CD4-positive, alpha-beta memory T cell (primary cell): ENCODE data around the gene DDN. TPM values are rescaled to one million over a fixed set of nuclear protein-coding genes. Genes with fewer than 3 reads are reported as not detected.

Source experiments
- CTCF ChIA-PET: fragments of 350-600 bp; sonication (Branson Sonifier 250); formaldehyde crosslinking; loops from one replicate; lab custom pipeline; 2021; ENCODE audit warnings: inconsistent platforms; ENCODE audit not compliant: partially characterized antibody; lab: Charles Lee
- POLR2A ChIA-PET: fragments of 350-600 bp; sonication (Branson Sonifier 250); formaldehyde crosslinking; loops from one replicate; lab custom pipeline; 2021; ENCODE audit not compliant: partially characterized antibody; lab: Charles Lee
- DNase-seq, 5 donors: peaks; one replicate each; pipeline versions ENCODE4 v3.0.0 to v3.0.0-alpha.2; 2020 to 2022; ENCODE audit warnings: mixed read lengths in 1 of 5
- H3K27ac ChIP-seq: one replicate; pipeline ENCODE4 v1.7.0; 2013; ENCODE audit warnings: low read depth, low read length
- H3K27me3 ChIP-seq: 2 replicates; pipeline ENCODE4 v1.7.0; 2013; ENCODE audit warnings: mild to moderate bottlenecking, low read length, moderate library complexity; ENCODE audit not compliant: insufficient read depth
- H3K36me3 ChIP-seq: 2 replicates; pipeline ENCODE4 v1.7.0; 2013; ENCODE audit warnings: mild to moderate bottlenecking, low read length, moderate library complexity; ENCODE audit not compliant: insufficient read depth
- H3K4me1 ChIP-seq: 2 replicates; pipeline ENCODE4 v1.7.0; 2013; ENCODE audit warnings: mild to moderate bottlenecking, low read length, moderate library complexity; ENCODE audit not compliant: insufficient read depth
- H3K4me3 ChIP-seq, 2 donors: one replicate each; pipeline ENCODE4 v1.7.0; 2013; ENCODE audit warnings: low read length in 2 of 2, mild to moderate bottlenecking in 1 of 2
- H3K9me3 ChIP-seq, 2 donors: one replicate each; pipeline ENCODE4 v1.7.0; 2013; ENCODE audit warnings: low read length in 2 of 2, control low read depth in 1 of 2; ENCODE audit not compliant: control insufficient read depth in 1 of 2
- H3K27ac Mint-ChIP-seq, 7 donors: one replicate each; pipeline ENCODE4 v1.8.0; 2020 to 2021; ENCODE audit warnings: mixed read lengths in 7 of 7, mild to moderate bottlenecking in 6 of 7, inconsistent platforms in 3 of 7, moderate library complexity in 3 of 7
- H3K27me3 Mint-ChIP-seq, 2 donors: one replicate each; pipeline ENCODE4 v1.8.0; 2020 to 2021; ENCODE audit warnings: mixed read lengths in 2 of 2
- H3K36me3 Mint-ChIP-seq, 2 donors: one replicate each; pipeline ENCODE4 v1.8.0; 2020 to 2021; ENCODE audit warnings: mixed read lengths in 2 of 2, inconsistent platforms in 1 of 2, mild to moderate bottlenecking in 1 of 2
- H3K4me1 Mint-ChIP-seq, 4 donors: one replicate each; pipeline ENCODE4 v1.8.0; 2020 to 2021; ENCODE audit warnings: mixed read lengths in 4 of 4, mild to moderate bottlenecking in 1 of 4
- H3K4me3 Mint-ChIP-seq, 8 donors: one replicate each; pipeline ENCODE4 v1.8.0; 2020 to 2021; ENCODE audit warnings: mixed read lengths in 8 of 8, mild to moderate bottlenecking in 7 of 8, moderate library complexity in 6 of 8, inconsistent platforms in 3 of 8
- H3K9me3 Mint-ChIP-seq, 8 donors: one replicate each; pipeline ENCODE4 v1.8.0; 2020 to 2021; ENCODE audit warnings: mixed read lengths in 8 of 8, mild to moderate bottlenecking in 5 of 8, inconsistent platforms in 3 of 8, moderate library complexity in 1 of 8
- intact Hi-C: fragments of 100-400 bp; cut with micrococcal nuclease; formaldehyde crosslinking; loops from one replicate; pipeline ENCODE4 v1.15.1; 2023
- polyA plus RNA-seq, 2 donors: library from polyadenylated mRNA; unstranded; fragments of 300-500 nt; fragmentation: Illumina TruSeq; gene quantifications; one replicate each; pipeline ENCODE4 v1.2.3, GENCODE V29; 2021
- total RNA-seq, 2 experiments: library from RNA; stranded (reverse); gene quantifications; one replicate each; pipeline ENCODE4 v1.2.3, GENCODE V29; 2021

DDN gene
- total and polyA plus RNA-seq, 4 experiments from 2014 or later = not detected

- Mint-ChIP-seq H3K4me3 (peak overlapping the region in 1 of 8 donors; percentile 36), H3K27me3 (no peaks in the 10 kb centered on the region), H3K9me3 (no peaks in the 10 kb centered on the region), H3K4me1 (peaks cover 0 to 3% (median 0%) of the 10 kb centered on the region in 4 donors), H3K36me3 (peaks cover 31 to 72% of the 10 kb centered on the region in 2 donors), H3K27ac (peak overlapping the region in 4 of 7 donors; percentile 35 to 65 (median 36))
- ChIA-PET CTCF (interaction anchor here (1.0 kb wide), 1 partner anchor 18 kb away, joined by 3 read pairs; no protein-coding TSS in a partner anchor), POLR2A (no interaction called here)
- Histone ChIP-seq H3K4me1 (no peaks in the 10 kb centered on the region), H3K27ac (no peak overlapping the region), H3K36me3 (peaks cover 60% of the 10 kb centered on the region), H3K4me3 (no peak overlapping the region), H3K9me3 (no peaks in the 10 kb centered on the region), H3K27me3 (no peaks in the 10 kb centered on the region)
- intact Hi-C loops = no loop called here
- no peak for DNase-seq
Measured at GRCh38 chr12:49026101-49026500, 26.9 kb upstream of the DDN start.

GRCh38 chr12:49025463-49025862 lies 26.3 kb upstream of the DDN start:
- no peaks in the 10 kb centered on the region for H3K9me3 Mint-ChIP-seq
- H3K36me3 Mint-ChIP-seq = peaks cover 31 to 73% of the 10 kb centered on the region in 2 donors
- peaks cover 0 to 2% (median 0%) of the 10 kb centered on the region in 4 donors for H3K4me1 Mint-ChIP-seq
- no peaks in the 10 kb centered on the region for H3K27me3 ChIP-seq
- no peaks in the 10 kb centered on the region for H3K4me1 ChIP-seq
- no peak overlapping the region for H3K4me3 ChIP-seq
- no peaks in the 10 kb centered on the region for H3K9me3 ChIP-seq
- intact Hi-C loops = no loop called here
- H3K27me3 Mint-ChIP-seq = no peaks in the 10 kb centered on the region
- ChIA-PET POLR2A (no interaction called here), CTCF (interaction anchor here (1.0 kb wide), 1 partner anchor 18 kb away, joined by 3 read pairs; no protein-coding TSS in a partner anchor)
- no peak overlapping the region for H3K27ac ChIP-seq
- H3K27ac Mint-ChIP-seq = peak overlapping the region in 1 of 7 donors; percentile 3
- H3K36me3 ChIP-seq = peaks cover 60% of the 10 kb centered on the region
- DNase-seq = no peak
- H3K4me3 Mint-ChIP-seq = no peak overlapping the region

- no peaks in the 10 kb centered on the region for H3K27me3 Mint-ChIP-seq
- Histone ChIP-seq H3K9me3 (no peaks in the 10 kb centered on the region), H3K4me3 (no peak overlapping the region), H3K4me1 (peaks cover 4% of the 10 kb centered on the region), H3K36me3 (peaks cover 60% of the 10 kb centered on the region), H3K27ac (no peak overlapping the region), H3K27me3 (no peaks in the 10 kb centered on the region)
- intact Hi-C loops = no loop called here
- ChIA-PET CTCF (no interaction called here), POLR2A (no interaction called here)
- no peak for DNase-seq
- peaks cover 31 to 71% of the 10 kb centered on the region in 2 donors for H3K36me3 Mint-ChIP-seq
- H3K4me1 Mint-ChIP-seq = peaks cover 3 to 6% (median 5%) of the 10 kb centered on the region in 4 donors
- H3K4me3 Mint-ChIP-seq = no peak overlapping the region
- peak overlapping the region in 6 of 7 donors; percentile 55 to 75 (median 61) for H3K27ac Mint-ChIP-seq
- no peaks in the 10 kb centered on the region for H3K9me3 Mint-ChIP-seq
Measured at GRCh38 chr12:49024543-49024942, 25.4 kb upstream of the DDN start.

DNA sequence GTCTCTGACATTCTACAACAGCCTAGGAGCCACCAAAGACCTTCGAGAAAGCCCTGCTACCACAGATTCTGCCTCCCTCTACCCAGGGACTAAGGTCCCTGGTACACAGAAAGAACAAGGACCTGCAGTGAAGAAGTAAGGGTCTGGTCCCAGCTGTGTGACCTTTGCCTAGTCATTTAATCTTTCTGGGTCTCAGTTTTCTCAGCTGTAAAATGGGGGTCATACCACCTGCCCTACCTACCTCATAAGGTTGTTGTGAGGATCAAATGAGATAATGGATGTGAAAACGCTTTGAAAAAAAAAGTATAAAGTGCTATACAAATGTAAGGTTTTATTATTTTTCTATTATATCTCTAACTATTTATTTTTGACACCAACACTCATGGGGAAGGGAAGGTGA lies 24.6 kb upstream of the DDN start:
- Histone ChIP-seq H3K36me3 (peaks cover 58% of the 10 kb centered on the region), H3K4me3 (no peak overlapping the region), H3K27ac (no peak overlapping the region), H3K27me3 (no peaks in the 10 kb centered on the region), H3K4me1 (peaks cover 10% of the 10 kb centered on the region), H3K9me3 (no peaks in the 10 kb centered on the region)
- Mint-ChIP-seq H3K4me3 (no peak overlapping the region), H3K9me3 (no peaks in the 10 kb centered on the region), H3K36me3 (peaks cover 31 to 73% of the 10 kb centered on the region in 2 donors), H3K4me1 (peaks cover 6 to 13% (median 9%) of the 10 kb centered on the region in 4 donors), H3K27ac (peak overlapping the region in 2 of 7 donors; percentile 90), H3K27me3 (no peaks in the 10 kb centered on the region)
- ChIA-PET CTCF (no interaction called here), POLR2A (no interaction called here)
- intact Hi-C loops = no loop called here
- DNase-seq = no peak

GRCh38 chr12:49022558-49023178 lies 23.5 kb upstream of the DDN start:
- H3K36me3 ChIP-seq = peaks cover 46% of the 10 kb centered on the region
- no peaks in the 10 kb centered on the region for H3K27me3 ChIP-seq
- H3K27ac ChIP-seq = peak overlapping the region; percentile 19
- peak overlapping the region; percentile 71 to 94 (median 86) for H3K27ac Mint-ChIP-seq
- ChIA-PET POLR2A (interaction anchor here (1.0 kb wide), 2 partner anchors 33 to 36 kb away, joined by 3 read pairs; no protein-coding TSS in a partner anchor), CTCF (interaction anchor here (0.6 kb wide), 1 partner anchor 21 kb away, joined by 4 read pairs; no protein-coding TSS in a partner anchor)
- no peaks in the 10 kb centered on the region for H3K9me3 ChIP-seq
- intact Hi-C loops = no loop called here
- no peaks in the 10 kb centered on the region for H3K9me3 Mint-ChIP-seq
- no peaks in the 10 kb centered on the region for H3K27me3 Mint-ChIP-seq
- peaks cover 28 to 74% of the 10 kb centered on the region in 2 donors for H3K36me3 Mint-ChIP-seq
- H3K4me1 ChIP-seq = peaks cover 15% of the 10 kb centered on the region
- peak overlapping the region in 1 of 8 donors; percentile 8 for H3K4me3 Mint-ChIP-seq
- no peak overlapping the region for H3K4me3 ChIP-seq
- peaks cover 10 to 24% (median 15%) of the 10 kb centered on the region in 4 donors for H3K4me1 Mint-ChIP-seq
- DNase-seq = no peak

GRCh38 chr12:49021292-49021915 lies 22.2 kb upstream of the DDN start:
- Histone ChIP-seq H3K27me3 (no peaks in the 10 kb centered on the region), H3K36me3 (peaks cover 36% of the 10 kb centered on the region), H3K4me3 (no peak overlapping the region), H3K4me1 (peaks cover 24% of the 10 kb centered on the region), H3K9me3 (no peaks in the 10 kb centered on the region), H3K27ac (no peak overlapping the region)
- Mint-ChIP-seq H3K27me3 (no peaks in the 10 kb centered on the region), H3K4me3 (no peak overlapping the region), H3K36me3 (peaks cover 30 to 69% of the 10 kb centered on the region in 2 donors), H3K9me3 (no peaks in the 10 kb centered on the region), H3K4me1 (peaks cover 16 to 35% (median 24%) of the 10 kb centered on the region in 4 donors), H3K27ac (peak overlapping the region; percentile 69 to 94 (median 86))
- intact Hi-C loops = no loop called here
- ChIA-PET CTCF (interaction anchor here (1.5 to 2.2 kb wide), 2 partner anchors 16 to 33 kb away, joined by 3 to 8 read pairs; no protein-coding TSS in a partner anchor), POLR2A (interaction anchor here (1.0 to 1.9 kb wide), 4 partner anchors 9 to 64 kb away, joined by 3 to 9 read pairs (median 4); partner anchors contain the start of gene ARF3)
- DNase-seq = no peak

- no peak for DNase-seq
- peaks cover 26 to 63% of the 10 kb centered on the region in 2 donors for H3K36me3 Mint-ChIP-seq
- Histone ChIP-seq H3K4me1 (peaks cover 24% of the 10 kb centered on the region), H3K36me3 (peaks cover 26% of the 10 kb centered on the region), H3K27me3 (no peaks in the 10 kb centered on the region), H3K4me3 (no peak overlapping the region), H3K9me3 (no peaks in the 10 kb centered on the region), H3K27ac (no peak overlapping the region)
- no peak overlapping the region for H3K4me3 Mint-ChIP-seq
- peaks cover 16 to 42% (median 29%) of the 10 kb centered on the region in 4 donors for H3K4me1 Mint-ChIP-seq
- peak overlapping the region; percentile 25 to 92 (median 80) for H3K27ac Mint-ChIP-seq
- POLR2A ChIA-PET = interaction anchor here (0.8 to 1.9 kb wide), 10 partner anchors 10 to 111 kb away, joined by 3 to 10 read pairs (median 4); partner anchors contain the start of genes ARF3 and TUBA1B
- no peaks in the 10 kb centered on the region for H3K27me3 Mint-ChIP-seq
- H3K9me3 Mint-ChIP-seq = no peaks in the 10 kb centered on the region
- CTCF ChIA-PET = interaction anchor here (1.1 to 2.3 kb wide), 11 partner anchors 9 to 168 kb away, joined by 4 to 25 read pairs (median 5); partner anchors contain the start of genes DDX23 and WNT1
- intact Hi-C loops = no loop called here
Measured at GRCh38 chr12:49020441-49020840, 21.3 kb upstream of the DDN start.
